Glomerular visceral epithelial cell (primary cell): ENCODE results near the gene COL20A1.

Experiments
- DNase-seq: peaks from one replicate; pipeline ENCODE4 v3.0.0-alpha.2; 2016; ENCODE audit errors: extremely low spot score

COL20A1 gene

DNA sequence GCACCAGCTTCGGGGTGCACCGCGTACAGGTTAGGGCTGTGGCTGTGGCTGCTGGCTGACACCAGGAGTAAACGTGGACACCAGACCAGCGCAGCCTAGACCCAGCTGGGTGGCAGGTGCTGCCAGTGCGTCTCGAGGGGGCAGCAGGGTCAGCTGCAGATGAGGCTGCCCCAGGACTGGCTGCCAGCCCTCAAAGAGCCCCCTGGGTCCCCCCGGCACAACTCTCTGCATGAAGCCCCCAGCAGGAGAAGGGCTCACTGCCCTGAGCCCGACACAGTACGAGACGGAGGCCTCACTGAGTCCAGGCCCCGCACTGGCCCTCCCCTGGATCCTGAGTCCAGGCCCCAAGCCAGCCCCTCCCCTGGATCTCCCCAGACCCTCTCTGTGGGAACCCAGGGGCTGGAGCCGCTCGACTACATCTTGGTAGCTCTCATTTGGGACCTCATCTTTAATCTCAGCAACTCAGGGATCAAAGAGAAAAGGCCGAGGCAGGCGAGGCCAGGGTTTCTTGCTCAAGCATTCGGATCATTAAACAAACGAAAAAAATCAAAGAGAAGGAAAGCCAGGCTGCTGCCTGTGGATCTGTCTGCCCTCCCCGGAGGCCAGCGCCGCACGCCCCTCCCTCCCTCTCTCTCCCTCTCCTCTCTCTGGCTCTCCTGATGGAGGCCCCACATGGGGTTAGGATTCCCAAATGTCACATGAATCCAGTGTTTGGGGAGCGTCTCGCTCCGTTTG is 31.8 kb upstream of the COL20A1 start:
- no peak for DNase-seq

DNA sequence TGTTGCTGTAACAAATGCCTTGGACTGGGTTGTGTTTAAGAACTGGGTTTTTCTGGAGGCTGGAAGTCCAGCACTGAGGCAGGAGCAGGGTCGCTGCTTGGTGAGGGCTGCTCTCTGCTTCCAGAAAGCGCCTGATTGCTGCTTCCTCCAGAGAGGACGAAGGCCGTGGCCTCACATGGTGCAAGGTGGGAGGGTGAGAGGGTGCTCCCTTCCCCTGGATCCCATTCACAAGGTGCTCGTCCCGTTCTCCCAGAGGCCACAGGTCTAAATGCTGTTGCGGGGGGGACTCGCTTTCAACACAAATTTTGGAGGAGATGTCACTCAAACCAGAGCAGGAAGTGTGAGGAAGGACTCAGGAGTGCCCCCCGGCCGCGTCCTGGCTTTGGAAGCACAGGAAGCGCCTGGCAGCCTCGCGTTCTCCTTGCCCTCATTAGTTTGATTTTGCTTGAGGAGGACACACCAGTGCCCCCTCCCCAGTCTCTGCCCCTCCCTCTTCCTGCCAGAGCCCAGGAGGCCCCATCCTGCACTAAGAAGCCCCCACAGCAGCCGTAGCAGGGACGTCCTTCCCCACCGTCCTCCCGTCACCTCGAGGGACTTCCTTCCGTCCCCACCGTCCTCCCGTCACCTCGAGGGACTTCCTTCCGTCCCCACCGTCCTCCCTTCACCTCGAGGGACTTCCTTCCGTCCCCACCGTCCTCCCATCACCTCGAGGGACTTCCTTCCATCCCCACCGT is 31.0 kb upstream of the COL20A1 start:
- no peak for DNase-seq

DNA sequence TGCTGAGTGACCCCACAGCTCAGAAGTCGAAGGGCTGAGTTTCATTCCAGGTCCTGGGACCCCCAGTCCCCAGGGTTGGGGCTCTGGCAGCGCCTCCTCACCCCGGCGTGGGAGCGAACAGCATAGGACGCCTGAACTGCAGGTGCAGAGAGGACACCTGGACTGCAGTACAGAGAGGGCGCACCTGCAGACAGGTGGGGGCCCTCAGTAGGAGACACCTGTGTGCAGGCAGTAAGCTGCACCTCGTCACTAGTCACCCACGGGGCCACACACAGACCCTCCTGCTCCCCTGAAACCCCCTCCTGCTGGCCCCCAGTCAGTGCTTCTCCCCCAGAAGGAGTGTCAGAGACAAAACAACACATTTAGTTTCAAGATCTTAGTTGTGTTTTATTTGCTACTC is 30.1 kb upstream of the COL20A1 start:
- DNase-seq, result no peak

DNA sequence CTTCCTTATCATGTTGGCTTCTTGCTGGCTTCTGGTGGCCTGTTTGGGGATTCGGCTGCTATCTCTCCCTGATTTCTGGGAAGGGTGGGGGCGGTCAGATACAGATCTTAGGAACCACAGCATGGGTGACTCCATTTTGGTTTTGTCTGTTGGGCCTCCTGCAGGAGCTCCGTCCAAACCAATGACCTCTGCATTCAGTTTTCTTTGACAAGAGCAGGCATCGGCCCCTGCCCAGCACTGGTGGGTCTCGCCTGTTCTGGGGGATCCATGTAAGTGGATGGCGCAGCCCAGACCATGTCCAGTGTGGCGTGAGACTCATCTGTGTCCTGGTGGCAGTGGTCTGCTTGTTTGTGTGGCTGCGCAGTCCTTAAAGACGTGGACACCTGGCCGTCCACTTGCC is 29.0 kb upstream of the COL20A1 start:
- no peak for DNase-seq

DNA sequence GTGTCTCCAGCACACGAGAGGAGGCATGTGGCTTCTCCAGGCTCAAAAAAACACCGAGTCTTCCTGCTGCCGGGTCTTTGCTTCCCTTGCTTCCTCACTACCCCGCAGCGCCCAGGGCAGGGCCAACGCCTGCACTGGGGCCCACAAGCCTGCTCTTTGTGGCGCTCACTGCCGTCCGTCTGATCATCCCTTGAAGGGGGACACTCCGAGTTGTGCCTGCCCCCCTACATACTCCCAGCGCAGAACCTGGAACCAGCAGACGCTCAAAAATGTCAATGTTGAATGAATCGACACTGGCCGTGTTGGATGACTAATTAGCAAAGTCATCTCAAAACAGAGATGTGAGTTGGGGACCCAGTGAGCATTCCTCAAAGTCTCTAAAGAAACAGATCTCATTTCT is 28.5 kb upstream of the COL20A1 start:
- DNase-seq, result peak; percentile 37

DNA sequence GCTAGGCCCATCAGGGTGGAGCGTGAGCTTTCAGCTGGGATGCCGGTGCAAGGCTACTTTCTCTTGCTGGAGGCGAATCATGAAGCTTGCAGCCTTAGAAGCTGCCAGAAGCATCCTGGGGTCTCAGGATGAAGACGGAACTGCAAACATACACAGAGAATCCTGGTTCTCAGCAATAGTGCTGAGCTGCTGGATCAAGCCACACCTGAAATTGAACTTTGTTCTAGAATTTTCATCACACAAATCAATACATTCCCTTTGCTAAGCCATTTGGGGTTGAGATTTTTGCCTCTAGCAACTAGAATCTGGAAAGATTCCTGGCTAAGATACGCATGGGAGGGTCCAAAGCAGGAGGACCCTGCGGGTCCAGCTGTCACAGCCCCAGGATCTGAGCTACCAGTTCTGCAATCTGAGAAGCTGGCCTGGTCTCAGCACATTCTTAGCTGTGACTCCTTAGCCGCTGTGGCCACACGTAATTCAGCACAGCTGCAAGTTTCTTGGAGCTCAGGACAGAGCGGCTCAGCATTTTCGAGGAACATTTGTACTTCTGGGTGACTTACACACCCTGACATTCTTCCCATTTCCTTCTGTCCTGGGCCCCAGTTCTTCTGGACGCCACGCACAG is 27.0 kb upstream of the COL20A1 start:
- DNase-seq, result no peak

DNA sequence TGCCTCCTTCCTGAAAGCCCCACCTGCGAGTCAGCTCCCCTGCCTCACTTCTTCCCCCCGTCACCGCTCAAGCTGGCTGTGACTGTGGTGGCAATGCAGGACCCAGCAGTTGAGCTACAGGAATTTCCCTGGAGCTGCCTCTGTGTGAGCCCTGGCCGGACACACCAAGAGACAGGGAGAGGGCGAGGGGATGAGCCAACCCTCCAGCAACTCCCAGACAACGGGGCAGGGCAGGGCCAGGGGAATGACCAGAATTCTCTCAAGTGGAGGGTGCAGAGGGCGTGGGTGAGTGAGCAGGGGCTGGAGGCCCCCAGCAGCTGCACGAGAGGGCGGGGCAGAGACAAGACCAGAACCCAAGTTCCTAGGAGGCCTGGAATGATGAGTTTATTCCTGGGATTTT is 25.3 kb upstream of the COL20A1 start:
- DNase-seq, result peak; percentile 49

DNA sequence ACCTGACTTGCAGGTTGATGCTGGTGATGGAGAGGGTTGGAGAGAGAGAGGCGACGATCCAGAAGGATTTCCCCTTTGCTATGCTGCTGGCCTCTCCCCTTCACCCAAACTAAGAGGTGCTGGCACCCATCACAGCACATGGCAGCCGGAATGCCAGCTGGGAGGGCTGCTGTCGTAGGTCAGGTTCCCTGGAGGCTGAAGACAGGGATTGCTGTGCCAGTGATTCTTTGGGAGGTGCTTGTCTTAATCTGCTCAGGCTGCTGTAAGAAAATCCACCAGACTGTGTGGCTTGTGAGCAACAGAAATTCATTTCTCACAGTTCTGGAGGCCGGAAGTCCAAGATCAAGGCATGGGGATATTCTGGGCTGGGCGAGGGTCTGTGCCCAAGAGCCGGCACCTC is 24.7 kb upstream of the COL20A1 start:
- no peak for DNase-seq

DNA sequence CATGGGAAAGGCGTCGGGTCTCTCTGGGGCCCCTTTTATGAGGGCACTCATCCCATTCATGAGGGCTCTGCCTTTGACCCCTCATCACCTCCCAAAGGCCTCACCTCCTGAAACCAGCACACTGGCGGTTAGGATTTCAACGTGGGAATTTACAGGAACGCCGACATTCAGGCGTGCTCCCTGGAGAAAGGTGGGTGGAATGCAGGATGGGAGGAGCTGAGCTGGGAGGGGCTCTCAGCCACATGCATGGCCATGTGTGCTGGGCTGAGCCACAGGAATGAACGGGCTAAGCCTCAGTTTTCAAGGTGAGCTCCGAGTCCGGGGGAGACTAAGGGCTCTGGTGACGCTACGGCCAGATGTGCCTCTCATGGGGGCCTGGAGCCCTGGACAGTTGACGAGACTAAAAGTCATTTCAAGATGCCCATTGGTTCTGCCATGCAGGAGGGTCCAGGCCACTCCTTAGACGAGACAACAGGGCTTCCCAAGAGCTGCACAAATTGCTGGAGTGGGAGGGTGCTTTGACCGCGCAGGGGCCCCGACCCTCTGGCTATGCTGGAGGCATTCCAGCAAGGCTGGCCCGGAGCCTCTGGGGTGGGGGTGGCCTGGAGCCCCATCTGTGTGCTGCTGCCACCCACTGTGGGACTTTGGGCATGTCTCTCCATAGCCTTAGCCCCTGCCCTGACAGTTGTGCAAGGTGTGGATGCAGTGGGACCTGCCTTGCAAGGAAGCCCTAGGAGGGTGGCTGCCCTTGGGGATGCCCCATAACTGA is 24.1 kb upstream of the COL20A1 start:
- peak; percentile 46 for DNase-seq

DNA sequence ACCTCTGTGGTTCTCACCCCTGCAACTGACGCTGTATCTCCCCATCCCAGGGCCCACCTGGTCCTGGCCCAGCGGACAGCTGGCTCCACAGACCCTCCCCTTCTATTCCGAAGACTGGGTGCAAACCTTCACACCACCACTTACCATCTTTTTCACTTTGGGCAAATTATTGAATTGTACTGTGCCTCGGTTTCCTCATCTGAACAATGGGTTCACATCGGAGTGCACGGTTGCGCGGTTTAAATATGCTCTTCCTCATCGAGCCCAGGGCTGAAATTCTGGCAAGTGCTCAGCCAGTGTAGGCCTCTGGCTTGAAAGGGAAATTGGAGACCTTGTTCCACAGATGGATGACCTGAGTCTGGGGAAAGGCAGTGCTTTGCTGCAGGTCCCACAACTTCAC is 23.3 kb upstream of the COL20A1 start:
- no peak for DNase-seq

DNA sequence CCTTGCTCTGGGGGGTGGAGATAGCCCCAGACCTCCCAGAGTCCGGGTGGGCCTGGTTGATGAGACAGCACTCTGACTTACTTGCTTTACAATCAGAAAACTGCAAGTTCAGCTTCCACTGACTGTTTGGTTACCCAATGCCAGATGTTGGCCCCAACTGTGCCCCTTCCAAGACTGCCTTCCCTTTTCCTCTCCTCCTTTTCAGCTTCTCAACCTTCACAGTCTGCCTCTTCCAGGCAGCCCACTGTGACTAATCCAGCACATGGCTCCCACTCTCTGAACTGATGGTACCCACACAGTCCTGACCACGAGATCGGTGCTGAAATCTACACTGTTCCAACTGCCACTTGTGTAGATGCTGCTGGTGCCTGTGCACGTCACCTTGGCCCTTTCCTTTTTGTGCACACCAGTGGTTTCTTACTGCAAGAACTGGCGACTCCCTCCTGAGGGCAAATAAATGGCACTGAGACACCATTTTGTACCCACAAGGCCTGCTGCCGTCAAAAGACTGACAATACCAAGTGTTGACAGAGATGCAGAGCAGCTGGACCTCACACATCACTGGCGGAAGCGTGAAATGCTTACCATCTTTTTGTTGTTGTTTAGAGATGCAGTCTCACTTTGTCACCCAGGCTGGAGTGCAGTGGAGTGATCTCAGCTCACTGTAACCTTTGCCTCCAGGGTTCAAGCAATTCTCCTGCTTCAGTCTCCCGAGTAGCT is 22.2 kb upstream of the COL20A1 start:
- DNase-seq, result no peak

DNA sequence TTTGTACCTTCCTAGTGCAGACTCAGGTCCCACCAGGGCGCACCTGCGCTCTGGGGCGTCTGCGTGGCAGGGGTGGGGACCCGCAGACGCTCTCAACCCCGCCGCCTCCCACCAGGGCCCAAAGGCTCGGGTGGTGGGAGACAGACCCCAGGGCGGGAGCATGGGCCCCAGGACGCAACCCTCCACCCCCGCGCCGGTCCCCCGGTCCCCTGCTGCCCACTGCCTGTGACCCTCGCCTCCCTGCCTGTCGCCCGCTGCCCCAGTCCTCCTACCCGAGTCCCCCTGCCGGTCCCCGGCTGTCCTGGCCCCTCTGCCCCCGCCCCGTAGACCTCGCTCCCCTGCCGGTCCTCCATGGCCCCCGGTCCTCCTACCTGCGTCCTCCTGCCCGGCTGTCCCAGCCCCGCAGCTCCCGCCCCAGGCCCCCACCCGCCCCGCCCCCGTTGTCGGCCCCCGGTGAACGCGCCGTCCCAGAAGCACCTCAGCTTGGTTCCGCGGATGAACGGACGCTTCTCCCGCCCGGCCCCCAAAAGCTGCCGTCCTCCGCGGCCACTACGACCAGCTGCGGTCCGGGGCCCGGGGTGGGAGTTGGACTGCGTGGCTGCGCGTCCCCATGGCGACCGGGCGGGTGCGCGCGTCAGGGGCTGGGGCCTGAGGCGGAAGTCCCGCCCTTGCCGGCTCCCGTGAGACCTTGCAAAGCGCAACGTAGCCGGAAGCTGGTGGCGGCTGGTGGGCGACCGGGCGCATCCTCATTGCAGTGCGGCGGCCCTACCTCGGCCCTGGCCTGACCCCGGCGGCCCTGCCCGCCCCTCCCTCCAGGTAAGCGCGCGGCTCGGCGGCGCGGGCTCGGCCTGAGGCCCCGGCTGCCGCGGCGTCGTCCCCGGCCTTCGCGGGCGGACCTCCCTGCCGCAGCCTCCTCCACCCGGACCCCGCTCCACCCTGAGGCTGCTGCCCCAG is 20.6 kb upstream of the COL20A1 start, which contains the start of gene ARFGAP1:
Gene ARFGAP1 (plus strand): TSS at position 709 of the 954 bp plus-strand sequence. CDS start 2,768 bp downstream, outside the sequence.
- DNase-seq, result peak; percentile 90

DNA sequence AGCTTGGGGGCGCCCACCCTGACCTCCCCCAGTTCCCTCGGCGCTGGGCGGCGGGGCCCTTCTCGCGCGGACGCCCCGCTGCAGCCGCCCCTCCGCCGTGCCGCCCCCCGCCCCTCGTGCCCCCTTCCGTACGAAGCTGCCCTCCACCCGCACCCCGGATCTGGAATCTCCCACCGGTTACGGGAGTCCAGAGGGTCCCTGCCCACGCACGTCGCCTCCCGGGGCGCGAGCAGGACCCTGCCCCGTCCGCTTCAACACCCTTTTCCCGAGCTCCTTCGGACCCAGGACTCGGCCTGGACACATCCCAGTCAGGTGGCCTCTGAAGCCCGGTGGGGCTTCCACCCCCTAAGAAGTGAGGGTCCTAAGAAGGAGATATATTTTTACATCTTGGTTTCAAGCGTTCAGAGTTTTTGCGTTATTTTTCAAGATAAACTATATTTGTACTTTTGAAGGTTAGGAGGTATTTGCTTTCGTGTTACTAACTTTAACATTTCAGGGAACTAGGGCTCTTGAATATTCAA is 19.9 kb upstream of the COL20A1 start:
- DNase-seq, result no peak

DNA sequence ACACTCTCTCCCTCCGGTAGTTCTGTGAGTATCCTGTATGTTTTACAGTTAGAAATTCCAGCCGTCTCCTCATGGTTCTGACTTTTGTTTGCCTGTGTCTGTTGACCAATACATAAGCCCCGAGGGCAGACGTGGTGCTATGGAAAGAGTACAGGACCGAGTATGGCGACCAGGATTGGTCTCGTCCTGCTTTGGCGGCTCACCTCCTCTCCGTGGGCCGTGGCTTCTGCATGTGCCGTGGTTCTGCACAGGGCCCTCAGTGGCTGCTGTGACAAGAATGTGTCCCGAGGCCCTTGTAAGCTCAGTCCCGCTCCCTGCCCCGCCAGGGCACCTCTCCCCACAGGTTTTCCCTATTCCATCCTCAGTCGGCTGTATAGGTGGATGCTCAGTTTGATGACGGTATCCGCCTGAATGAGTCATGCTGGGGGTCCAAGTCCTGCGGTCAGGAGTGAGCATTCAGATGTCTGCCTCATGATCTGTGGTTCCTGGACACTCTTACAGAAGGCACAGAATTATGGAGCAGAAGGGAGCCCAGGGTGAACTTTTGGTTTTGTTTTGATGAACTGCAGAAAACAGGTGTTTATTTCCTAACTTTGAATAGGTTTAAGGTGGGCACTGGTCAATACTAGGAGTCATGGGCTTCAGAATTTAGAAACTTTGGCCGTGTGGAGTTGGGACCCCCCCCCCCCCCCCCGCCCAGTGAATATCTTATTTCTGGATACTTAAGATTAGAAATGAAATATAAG is 19.2 kb upstream of the COL20A1 start:
- DNase-seq, result peak; percentile 92

DNA sequence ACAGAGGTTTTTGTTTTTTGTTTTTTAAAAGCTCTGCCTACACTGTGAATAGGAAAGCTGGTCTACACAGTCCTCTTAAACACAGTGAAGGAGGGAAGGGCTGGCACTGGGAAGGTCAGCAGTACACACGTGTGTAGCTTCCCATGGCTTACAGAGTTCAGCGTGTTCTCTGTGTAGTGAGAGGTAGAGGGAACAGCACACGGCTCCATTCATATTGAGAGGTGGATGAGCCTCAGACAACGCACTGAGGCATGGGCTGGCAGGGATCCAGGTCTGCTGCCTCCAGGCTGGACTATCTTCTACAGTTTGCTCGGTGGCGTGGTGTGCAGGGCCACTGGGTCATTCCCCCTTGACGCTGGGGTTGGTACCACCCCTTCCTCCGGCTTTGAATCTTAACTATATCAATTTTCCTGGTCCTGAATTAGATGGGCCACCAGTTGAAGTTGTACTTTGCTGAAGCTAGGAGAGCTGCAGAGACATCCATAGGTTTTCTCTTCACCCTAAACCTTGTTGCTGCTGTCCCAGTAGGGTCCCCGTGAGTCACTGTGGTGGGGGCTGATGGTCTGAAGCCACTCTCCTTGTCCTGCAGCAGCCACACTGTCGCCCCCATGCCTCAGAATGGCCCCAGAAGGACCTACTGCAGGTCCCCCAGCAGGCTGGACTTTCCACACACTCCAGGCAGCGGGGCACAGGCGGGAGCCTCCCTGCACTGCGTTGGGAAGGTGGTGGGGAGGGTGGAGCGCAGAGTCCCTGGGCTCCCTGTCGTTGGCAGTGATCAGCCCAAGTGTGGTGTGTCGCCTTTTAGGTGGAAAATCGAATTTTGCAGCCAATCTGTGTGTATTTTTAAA is 18.4 kb upstream of the COL20A1 start:
- peak; percentile 64 for DNase-seq

DNA sequence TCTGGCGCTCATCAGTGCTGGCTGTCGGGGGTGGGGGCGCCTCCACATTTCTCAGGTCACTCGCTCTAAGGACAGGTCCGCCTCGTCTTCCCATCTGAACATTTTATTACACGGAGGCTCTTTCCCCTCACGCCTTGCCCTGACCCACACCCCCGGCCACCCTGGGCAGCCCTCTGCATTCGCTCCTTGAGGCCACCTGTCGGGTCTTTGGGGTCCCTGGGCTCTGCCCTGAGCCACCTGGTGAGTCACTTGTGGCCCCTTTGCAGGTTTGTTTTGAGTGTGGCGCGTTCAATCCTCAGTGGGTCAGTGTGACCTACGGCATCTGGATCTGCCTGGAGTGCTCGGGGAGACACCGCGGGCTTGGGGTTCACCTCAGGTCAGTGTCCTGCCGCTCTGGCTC is 17.2 kb upstream of the COL20A1 start:
- no peak for DNase-seq

DNA sequence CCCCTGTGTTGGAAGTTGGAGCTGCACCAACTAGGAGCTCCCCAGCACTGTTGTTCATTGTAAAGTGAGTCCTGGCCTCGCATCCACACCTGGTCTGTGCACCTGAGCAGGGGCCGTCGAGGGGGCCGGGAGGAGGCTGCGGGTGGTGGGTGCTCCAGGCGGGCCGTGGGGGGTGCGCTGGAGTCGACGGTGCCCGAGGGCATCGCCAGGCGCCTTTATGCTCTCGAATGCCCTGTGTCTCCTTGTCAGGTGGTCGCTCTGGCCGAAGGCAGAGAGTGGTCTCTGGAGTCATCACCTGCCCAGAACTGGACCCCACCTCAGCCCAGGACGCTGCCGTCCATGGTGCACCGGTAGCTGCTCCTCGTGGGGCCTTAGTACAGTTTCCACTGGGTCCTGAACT is 16.0 kb upstream of the COL20A1 start:
- DNase-seq, result no peak
